ENCODE measurements around the gene ELMO2.
"Not testable (repeated sequence)": the region's sequence is repeated elsewhere in the genome, so short reads cannot be mapped to it uniquely, and the experiment has no call there.

The ELMO2 gene

DNA sequence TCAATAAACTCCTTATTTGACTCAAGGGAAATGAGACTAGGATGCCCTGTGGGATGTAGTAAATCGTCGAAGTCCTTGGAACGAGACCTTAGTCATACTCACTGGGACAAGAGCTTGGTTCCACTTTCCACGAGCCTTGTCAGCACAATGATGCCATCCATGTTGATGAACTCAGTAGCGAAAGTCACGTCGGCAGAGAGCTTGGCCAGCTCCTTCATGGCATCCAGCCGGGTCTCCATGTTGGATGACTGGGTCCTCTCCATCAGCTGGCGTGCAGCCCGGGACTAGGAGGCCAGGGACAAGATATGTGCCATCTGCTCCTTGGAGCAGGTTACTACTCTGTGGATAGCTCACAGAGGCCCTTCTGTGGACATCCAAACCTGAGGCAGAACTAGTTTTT is 17.5 kb downstream of the ELMO2 start:
- Histone ChIP-seq H3K9me3 (ENCODE audit: control insufficient read depth in 2 of 2, low read length in 2 of 2) (no peaks in the 10 kb centered on the region), H3K4me1 (ENCODE audit: control insufficient read depth, insufficient read depth, low read length) (peaks cover 1% of the 10 kb centered on the region), H3K36me3 (ENCODE audit: control insufficient read depth in 2 of 2, insufficient read depth in 2 of 2, low read length in 2 of 2) (peaks cover 70 to 79% of the 10 kb centered on the region in 2 donors), H3K9ac (ENCODE audit: low read length in 2 of 2) (no peak overlapping the region), H3K27me3 (ENCODE audit: control insufficient read depth in 1 of 2, insufficient read depth in 2 of 2, low read length in 2 of 2) (no peaks in the 10 kb centered on the region), H3K27ac (ENCODE audit: low read length) (no peak overlapping the region), H3K4me3 (ENCODE audit: low read length in 2 of 2) (no peak overlapping the region)

DNA sequence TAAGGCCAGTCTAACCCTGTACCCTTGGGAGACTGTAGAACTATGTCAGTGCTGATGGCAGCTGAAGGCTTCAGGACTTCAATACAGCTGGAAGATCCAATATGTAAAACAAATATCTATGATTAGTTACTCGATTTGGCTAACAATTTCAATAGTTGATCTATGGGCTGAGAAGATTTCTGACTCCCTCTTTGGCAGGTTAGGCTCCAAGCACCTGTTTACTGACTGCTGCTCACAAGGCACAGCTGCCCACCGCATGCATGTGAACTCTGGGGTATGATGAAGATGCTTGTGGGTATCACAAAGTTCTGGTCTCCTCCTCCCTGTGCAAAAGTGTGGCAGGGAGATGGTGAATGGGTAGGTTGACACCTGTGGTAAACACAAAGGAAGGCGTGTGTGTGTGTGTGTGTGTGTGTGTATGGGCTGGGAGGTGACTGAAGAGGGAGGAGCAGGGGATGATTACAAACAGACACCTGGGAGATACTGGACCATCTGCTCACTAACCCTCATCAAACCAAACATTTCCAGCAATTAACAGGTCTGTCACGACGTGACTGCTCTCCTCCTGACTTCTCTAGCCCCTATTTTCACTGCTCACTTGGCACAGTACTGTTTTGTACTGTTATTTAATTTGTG is 18.1 kb downstream of the ELMO2 start:
- Histone ChIP-seq H3K27ac (ENCODE audit: low read length) (no peak overlapping the region), H3K4me3 (ENCODE audit: low read length in 2 of 2) (no peak overlapping the region), H3K36me3 (ENCODE audit: control insufficient read depth in 2 of 2, insufficient read depth in 2 of 2, low read length in 2 of 2) (peaks cover 70 to 75% of the 10 kb centered on the region in 2 donors)

DNA sequence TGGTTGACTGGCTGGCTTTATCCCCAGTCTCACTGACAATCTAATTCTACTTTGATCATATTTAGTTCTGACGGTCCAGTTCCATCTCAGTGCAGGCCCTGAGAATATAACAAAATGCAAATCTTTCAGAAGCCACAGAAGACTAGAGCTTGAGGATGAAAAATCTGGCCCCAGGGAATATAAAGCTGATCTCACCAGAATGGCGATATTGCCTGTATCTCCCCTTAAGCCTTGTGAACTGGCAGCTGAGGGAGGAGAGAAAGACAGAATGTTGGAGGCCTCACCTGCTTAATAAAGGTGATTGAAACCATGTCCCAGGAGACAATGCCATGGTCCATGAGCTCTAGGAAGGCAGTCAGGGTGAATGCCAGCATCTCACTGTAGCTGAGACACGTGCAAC is 19.4 kb downstream of the ELMO2 start:
- not testable (repeated sequence) for H3K27me3 ChIP-seq (ENCODE audit: control insufficient read depth in 1 of 2, insufficient read depth in 2 of 2, low read length in 2 of 2); H3K9me3 ChIP-seq (ENCODE audit: control insufficient read depth in 2 of 2, low read length in 2 of 2); H3K4me1 ChIP-seq (ENCODE audit: control insufficient read depth, insufficient read depth, low read length); H3K9ac ChIP-seq (ENCODE audit: low read length in 2 of 2); H3K27ac ChIP-seq (ENCODE audit: low read length); H3K4me3 ChIP-seq (ENCODE audit: low read length in 2 of 2)
- H3K36me3 ChIP-seq (ENCODE audit: control insufficient read depth in 2 of 2, insufficient read depth in 2 of 2, low read length in 2 of 2): peaks cover 71 to 76% of the 10 kb centered on the region in 2 donors

More for the DNA sequence above, 18.1 kb downstream of the ELMO2 start:
- Histone ChIP-seq H3K4me1 (ENCODE audit: control insufficient read depth, insufficient read depth, low read length) (no peaks in the 10 kb centered on the region), H3K9ac (ENCODE audit: low read length in 2 of 2) (no peak overlapping the region), H3K27me3 (ENCODE audit: control insufficient read depth in 1 of 2, insufficient read depth in 2 of 2, low read length in 2 of 2) (no peaks in the 10 kb centered on the region), H3K9me3 (ENCODE audit: control insufficient read depth in 2 of 2, low read length in 2 of 2) (no peaks in the 10 kb centered on the region)

DNA sequence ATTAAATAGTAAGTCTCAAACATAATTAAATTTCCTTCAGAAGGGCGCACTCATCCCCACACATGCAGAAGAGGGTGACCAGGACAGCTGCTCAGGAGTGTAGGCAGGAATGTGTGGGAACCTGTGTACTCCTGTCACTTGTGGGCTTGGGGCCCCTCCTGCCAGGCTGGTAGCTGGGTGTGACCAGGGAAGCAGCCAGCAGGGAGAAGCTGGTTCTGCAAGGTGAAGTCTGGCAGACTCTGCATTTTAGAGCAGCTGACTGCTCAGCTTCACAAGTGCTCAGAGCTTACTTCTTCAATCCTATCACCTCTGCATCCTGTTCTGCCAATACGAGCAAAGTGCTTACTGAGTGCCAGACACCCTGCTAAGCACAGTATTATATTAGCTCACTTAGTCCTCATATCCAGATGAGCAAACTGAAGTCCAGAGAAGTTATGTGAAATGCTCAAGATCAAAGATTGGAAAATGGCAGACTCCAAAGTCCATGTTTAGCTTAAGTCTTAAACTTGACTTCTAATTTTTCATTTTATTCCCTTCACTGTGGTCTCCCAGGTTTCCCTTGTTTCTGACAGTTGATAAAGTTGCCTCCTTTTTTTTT is 27.9 kb downstream of the ELMO2 start:
- Histone ChIP-seq H3K9me3 (ENCODE audit: control insufficient read depth in 2 of 2, low read length in 2 of 2) (no peaks in the 10 kb centered on the region), H3K9ac (ENCODE audit: low read length in 2 of 2) (no peak overlapping the region), H3K4me3 (ENCODE audit: low read length in 2 of 2) (no peak overlapping the region), H3K27ac (ENCODE audit: low read length) (no peak overlapping the region), H3K27me3 (ENCODE audit: control insufficient read depth in 1 of 2, insufficient read depth in 2 of 2, low read length in 2 of 2) (no peaks in the 10 kb centered on the region), H3K4me1 (ENCODE audit: control insufficient read depth, insufficient read depth, low read length) (no peaks in the 10 kb centered on the region), H3K36me3 (ENCODE audit: control insufficient read depth in 2 of 2, insufficient read depth in 2 of 2, low read length in 2 of 2) (peaks cover 75 to 77% of the 10 kb centered on the region in 2 donors)

DNA sequence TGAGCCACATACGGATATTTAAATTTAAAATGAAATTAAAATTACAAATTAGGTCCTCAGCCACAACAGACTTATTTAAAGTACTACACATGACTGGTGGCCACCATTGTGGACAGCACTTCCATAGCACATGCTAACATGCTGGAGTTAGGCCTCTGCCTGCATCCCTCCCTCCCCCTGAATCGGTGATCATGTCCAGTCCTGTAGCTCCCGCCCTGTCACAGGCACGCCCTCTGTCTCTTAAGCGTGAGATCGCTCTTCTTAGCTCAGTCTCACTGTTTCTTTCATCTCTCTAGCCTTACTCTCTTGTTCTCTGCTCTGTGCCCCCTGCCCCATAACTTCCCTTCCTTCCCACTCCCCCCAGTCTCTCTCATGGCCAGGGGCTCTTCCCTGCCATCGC is 28.9 kb downstream of the ELMO2 start:
- H3K9me3 ChIP-seq (ENCODE audit: control insufficient read depth in 2 of 2, low read length in 2 of 2): no peaks in the 10 kb centered on the region
- H3K4me3 ChIP-seq (ENCODE audit: low read length in 2 of 2): no peak overlapping the region
- H3K27ac ChIP-seq (ENCODE audit: low read length): no peak overlapping the region
- H3K36me3 ChIP-seq (ENCODE audit: control insufficient read depth in 2 of 2, insufficient read depth in 2 of 2, low read length in 2 of 2): peaks cover 75 to 77% of the 10 kb centered on the region in 2 donors
- no peaks in the 10 kb centered on the region for H3K27me3 ChIP-seq (ENCODE audit: control insufficient read depth in 1 of 2, insufficient read depth in 2 of 2, low read length in 2 of 2)
- no peaks in the 10 kb centered on the region for H3K4me1 ChIP-seq (ENCODE audit: control insufficient read depth, insufficient read depth, low read length)
- no peak overlapping the region for H3K9ac ChIP-seq (ENCODE audit: low read length in 2 of 2)

DNA sequence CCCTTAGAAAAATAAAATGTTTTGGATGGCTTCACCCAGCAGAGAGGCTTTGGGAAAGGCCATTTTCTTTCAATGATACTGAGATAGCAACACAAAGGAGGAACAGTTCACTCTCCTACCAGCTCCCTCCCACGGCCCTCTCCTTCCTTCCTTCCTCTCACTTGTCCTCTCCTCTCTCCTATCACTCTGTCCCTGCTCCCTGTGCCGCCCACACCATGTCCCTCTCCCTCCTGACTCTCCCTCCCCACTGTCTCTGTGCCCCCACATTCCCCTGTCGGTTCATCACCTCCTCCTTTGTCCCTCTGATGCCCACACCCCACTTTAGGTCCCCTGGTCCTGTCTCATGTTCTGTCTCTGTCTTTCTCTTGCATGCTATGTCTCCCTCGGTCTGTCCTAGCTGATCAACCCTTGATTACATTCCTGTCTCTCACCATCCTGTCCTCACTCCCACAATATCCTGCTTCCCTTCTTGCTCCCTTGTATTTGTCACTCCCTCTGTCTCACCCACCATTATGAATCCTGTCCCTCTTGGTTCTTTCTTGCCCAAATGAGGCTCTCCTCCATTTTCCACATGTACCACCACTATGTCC is 30.1 kb downstream of the ELMO2 start:
- Histone ChIP-seq H3K27ac (ENCODE audit: low read length) (no peak overlapping the region), H3K9ac (ENCODE audit: low read length in 2 of 2) (peak overlapping the region in 1 of 2 donors; percentile 42), H3K4me1 (ENCODE audit: control insufficient read depth, insufficient read depth, low read length) (no peaks in the 10 kb centered on the region), H3K4me3 (ENCODE audit: low read length in 2 of 2) (no peak overlapping the region), H3K36me3 (ENCODE audit: control insufficient read depth in 2 of 2, insufficient read depth in 2 of 2, low read length in 2 of 2) (peaks cover 74 to 77% of the 10 kb centered on the region in 2 donors), H3K9me3 (ENCODE audit: control insufficient read depth in 2 of 2, low read length in 2 of 2) (no peaks in the 10 kb centered on the region), H3K27me3 (ENCODE audit: control insufficient read depth in 1 of 2, insufficient read depth in 2 of 2, low read length in 2 of 2) (no peaks in the 10 kb centered on the region)

DNA sequence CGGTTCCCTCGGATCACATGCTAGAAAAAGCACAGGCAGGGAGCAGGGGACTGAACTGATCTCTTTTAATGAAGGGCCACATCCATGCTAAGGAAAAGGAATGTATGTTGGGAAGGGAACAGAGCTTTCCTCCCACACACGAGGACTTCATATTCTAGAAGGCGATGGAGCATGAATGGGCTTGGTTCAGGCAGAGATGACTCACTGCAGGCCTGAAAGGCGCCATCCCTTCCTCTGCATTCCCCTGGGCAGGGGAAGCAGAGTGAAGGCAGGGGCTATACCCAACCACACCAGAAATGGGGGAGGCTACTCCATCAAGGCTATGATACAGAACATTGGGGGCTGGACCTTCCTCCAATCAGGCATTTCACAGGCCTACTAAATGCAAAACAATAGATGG is 30.6 kb downstream of the ELMO2 start:
- Histone ChIP-seq H3K9me3 (ENCODE audit: control insufficient read depth in 2 of 2, low read length in 2 of 2) (no peaks in the 10 kb centered on the region), H3K9ac (ENCODE audit: low read length in 2 of 2) (no peak overlapping the region), H3K4me1 (ENCODE audit: control insufficient read depth, insufficient read depth, low read length) (no peaks in the 10 kb centered on the region), H3K36me3 (ENCODE audit: control insufficient read depth in 2 of 2, insufficient read depth in 2 of 2, low read length in 2 of 2) (peaks cover 78 to 79% of the 10 kb centered on the region in 2 donors), H3K4me3 (ENCODE audit: low read length in 2 of 2) (no peak overlapping the region), H3K27me3 (ENCODE audit: control insufficient read depth in 1 of 2, insufficient read depth in 2 of 2, low read length in 2 of 2) (no peaks in the 10 kb centered on the region), H3K27ac (ENCODE audit: low read length) (no peak overlapping the region)

DNA sequence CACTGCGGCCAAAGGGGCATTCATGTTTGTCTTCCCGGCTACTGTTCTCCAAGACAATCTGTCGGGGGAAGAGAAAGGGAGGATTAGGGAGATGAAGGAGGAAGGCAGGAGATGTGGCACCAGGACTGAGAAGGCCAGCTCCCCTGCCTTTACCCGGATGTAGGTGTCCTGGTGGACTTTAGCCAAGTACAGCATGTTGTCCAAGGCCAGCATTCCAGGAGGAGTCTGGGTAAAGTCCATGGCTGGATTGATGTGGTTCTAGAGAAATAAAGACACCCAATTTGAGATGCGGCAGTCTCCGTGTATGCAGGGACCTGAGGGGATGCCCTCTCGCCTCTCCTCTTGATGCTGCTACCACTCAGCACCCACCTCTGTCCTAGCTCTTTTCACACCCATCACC is 32.0 kb downstream of the ELMO2 start:
- Histone ChIP-seq H3K9me3 (ENCODE audit: control insufficient read depth in 2 of 2, low read length in 2 of 2) (no peaks in the 10 kb centered on the region), H3K27ac (ENCODE audit: low read length) (no peak overlapping the region), H3K9ac (ENCODE audit: low read length in 2 of 2) (no peak overlapping the region), H3K4me3 (ENCODE audit: low read length in 2 of 2) (no peak overlapping the region), H3K27me3 (ENCODE audit: control insufficient read depth in 1 of 2, insufficient read depth in 2 of 2, low read length in 2 of 2) (no peaks in the 10 kb centered on the region), H3K36me3 (ENCODE audit: control insufficient read depth in 2 of 2, insufficient read depth in 2 of 2, low read length in 2 of 2) (peaks cover 74 to 77% of the 10 kb centered on the region in 2 donors), H3K4me1 (ENCODE audit: control insufficient read depth, insufficient read depth, low read length) (no peaks in the 10 kb centered on the region)

DNA sequence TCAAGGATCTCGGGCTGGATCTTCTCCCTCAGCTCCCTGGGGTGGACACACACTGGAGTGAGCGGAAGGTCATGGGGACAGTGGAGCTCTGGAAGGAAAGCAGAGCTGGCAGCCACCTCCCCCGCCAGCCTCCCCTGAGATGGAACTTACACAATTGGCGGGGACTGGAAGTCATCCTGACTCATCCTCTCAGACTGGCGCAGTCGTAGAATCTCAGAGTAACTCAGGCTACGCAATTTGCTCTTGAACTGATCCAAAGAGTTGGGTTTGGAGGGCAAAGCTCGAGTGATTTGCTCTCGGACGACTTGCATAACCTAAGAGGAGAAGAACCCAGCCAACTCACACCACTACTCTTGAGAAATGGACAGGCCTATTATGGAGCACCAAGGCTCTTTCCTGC is 34.8 kb downstream of the ELMO2 start:
- Histone ChIP-seq H3K27ac (ENCODE audit: low read length) (no peak overlapping the region), H3K4me3 (ENCODE audit: low read length in 2 of 2) (no peak overlapping the region), H3K4me1 (ENCODE audit: control insufficient read depth, insufficient read depth, low read length) (no peaks in the 10 kb centered on the region), H3K9ac (ENCODE audit: low read length in 2 of 2) (no peak overlapping the region), H3K9me3 (ENCODE audit: control insufficient read depth in 2 of 2, low read length in 2 of 2) (no peaks in the 10 kb centered on the region), H3K27me3 (ENCODE audit: control insufficient read depth in 1 of 2, insufficient read depth in 2 of 2, low read length in 2 of 2) (no peaks in the 10 kb centered on the region), H3K36me3 (ENCODE audit: control insufficient read depth in 2 of 2, insufficient read depth in 2 of 2, low read length in 2 of 2) (peaks cover 81 to 82% of the 10 kb centered on the region in 2 donors)

DNA sequence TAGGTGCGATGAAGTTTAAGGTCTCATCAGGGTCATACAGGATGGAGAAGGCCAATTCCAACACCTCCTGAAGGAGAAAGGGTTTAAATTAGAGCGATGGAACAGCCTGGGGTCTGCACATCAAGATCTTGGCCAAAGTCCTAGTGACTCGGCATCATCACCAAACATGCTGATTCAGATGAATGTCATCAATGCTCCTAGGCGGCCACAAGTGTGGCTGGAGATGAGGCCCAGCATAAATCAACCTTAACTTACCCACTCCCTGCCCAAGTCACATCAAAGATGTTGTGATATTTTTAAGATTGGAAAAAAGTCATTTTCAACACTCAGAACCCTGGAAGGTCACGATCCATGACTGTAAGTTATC is 37.5 kb downstream of the ELMO2 start:
- no peaks in the 10 kb centered on the region for H3K27me3 ChIP-seq (ENCODE audit: control insufficient read depth in 1 of 2, insufficient read depth in 2 of 2, low read length in 2 of 2)
- no peak overlapping the region for H3K27ac ChIP-seq (ENCODE audit: low read length)
- no peak overlapping the region for H3K4me3 ChIP-seq (ENCODE audit: low read length in 2 of 2)
- peaks cover 62 to 71% of the 10 kb centered on the region in 2 donors for H3K36me3 ChIP-seq (ENCODE audit: control insufficient read depth in 2 of 2, insufficient read depth in 2 of 2, low read length in 2 of 2)
- peaks cover 11% of the 10 kb centered on the region for H3K4me1 ChIP-seq (ENCODE audit: control insufficient read depth, insufficient read depth, low read length)
- no peaks in the 10 kb centered on the region for H3K9me3 ChIP-seq (ENCODE audit: control insufficient read depth in 2 of 2, low read length in 2 of 2)
- H3K9ac ChIP-seq (ENCODE audit: low read length in 2 of 2): no peak overlapping the region

All from stomach smooth muscle (tissue), 2 donors.